Stimulated activated CD8-positive, alpha-beta memory T cell treated with anti-CD3 and anti-CD28 coated beads, Interleukin-2, amount 100 ng/mL, for 48 hours (primary cell): Measurements from ENCODE around the gene SCNN1A.

Experiments
- DNase-seq, 2 donors: peaks; one replicate each; pipeline ENCODE4 v3.0.0-alpha.2; 2020; ENCODE audit warnings: low read depth in 2 of 2

SCNN1A gene

GRCh38 chr12:6334359-6334758 is 41.0 kb downstream of the SCNN1A start:
- DNase-seq: no peak

GRCh38 chr12:6333566-6333965 is 41.8 kb downstream of the SCNN1A start:
- DNase-seq: no peak

- no peak for DNase-seq
Measured at GRCh38 chr12:6333029-6333428, 42.3 kb downstream of the SCNN1A start.

- DNase-seq: no peak
Measured at GRCh38 chr12:6332459-6332858, 42.9 kb downstream of the SCNN1A start.

GRCh38 chr12:6330999-6331714 is 44.2 kb downstream of the SCNN1A start:
- DNase-seq: no peak

GRCh38 chr12:6330192-6330591 is 45.2 kb downstream of the SCNN1A start:
- DNase-seq: no peak

GRCh38 chr12:6329703-6330064 is 45.7 kb downstream of the SCNN1A start:
- DNase-seq: no peak

GRCh38 chr12:6328945-6329702 is 46.2 kb downstream of the SCNN1A start:
- DNase-seq: no peak

GRCh38 chr12:6328045-6328779 is 47.2 kb downstream of the SCNN1A start:
- DNase-seq: no peak

GRCh38 chr12:6327229-6328041 is 47.9 kb downstream of the SCNN1A start:
- no peak for DNase-seq

- DNase-seq: no peak
Measured at GRCh38 chr12:6326316-6327228, 48.8 kb downstream of the SCNN1A start.

GRCh38 chr12:6324936-6325750 is 50.2 kb downstream of the SCNN1A start:
- no peak for DNase-seq

GRCh38 chr12:6323995-6324711 is 51.2 kb downstream of the SCNN1A start:
- DNase-seq: no peak

GRCh38 chr12:6323340-6323994 is 51.9 kb downstream of the SCNN1A start:
- DNase-seq: no peak

- DNase-seq: no peak
Measured at GRCh38 chr12:6322969-6323339, 52.4 kb downstream of the SCNN1A start.

- no peak for DNase-seq
Measured at GRCh38 chr12:6322352-6322751, 53.0 kb downstream of the SCNN1A start.

- no peak for DNase-seq
Measured at GRCh38 chr12:6321905-6322304, 53.5 kb downstream of the SCNN1A start.

GRCh38 chr12:6319446-6319845 is 55.9 kb downstream of the SCNN1A start:
- DNase-seq: no peak

GRCh38 chr12:6318440-6318879 is 56.9 kb downstream of the SCNN1A start:
- no peak for DNase-seq
